Liver (tissue), 9 donors: Measurements from ENCODE around the gene RPL10A. TPM values are rescaled to one million over a fixed set of nuclear protein-coding genes. Genes with fewer than 3 reads are reported as not detected.

Experiments
- DNase-seq: peaks from one replicate; pipeline ENCODE4 v3.0.0-alpha.2; 2017; ENCODE audit warnings: low spot score
- H3K27ac ChIP-seq, 2 donors: one replicate each; pipeline ENCODE4 v1.7.0; 2013; ENCODE audit warnings: inconsistent platforms in 2 of 2, low read length in 2 of 2, control low read depth in 1 of 2, low read depth in 1 of 2, mild to moderate bottlenecking in 1 of 2
- H3K27me3 ChIP-seq, 4 donors: one replicate each; pipeline versions ENCODE4 v1.6.1 to v1.7.0; 2013; ENCODE audit warnings: low read length in 3 of 4, inconsistent platforms in 1 of 4, mild to moderate bottlenecking in 1 of 4, moderate library complexity in 1 of 4; ENCODE audit not compliant: control insufficient read depth in 4 of 4, insufficient read depth in 4 of 4
- H3K36me3 ChIP-seq, 4 donors: one replicate each; pipeline versions ENCODE4 v1.6.1 to v1.7.0; 2013; ENCODE audit warnings: low read length in 3 of 4, mild to moderate bottlenecking in 3 of 4, low read depth in 1 of 4, moderate library complexity in 1 of 4; ENCODE audit not compliant: control insufficient read depth in 4 of 4, insufficient read depth in 3 of 4
- H3K4me1 ChIP-seq, 4 donors: one replicate each; pipeline versions ENCODE4 v1.6.1 to v1.7.0; 2013; ENCODE audit warnings: low read length in 3 of 4, mild to moderate bottlenecking in 3 of 4, moderate library complexity in 1 of 4; ENCODE audit not compliant: control insufficient read depth in 4 of 4, insufficient read depth in 4 of 4
- H3K4me3 ChIP-seq, 3 donors: one replicate each; pipeline versions ENCODE4 v1.6.1 to v1.7.0; 2013; ENCODE audit warnings: low read length in 3 of 3, control low read depth in 1 of 3, low read depth in 1 of 3, mild to moderate bottlenecking in 1 of 3
- H3K9ac ChIP-seq, 2 donors: one replicate each; pipeline ENCODE4 v1.7.0; 2013; ENCODE audit warnings: low read length in 2 of 2, mild to moderate bottlenecking in 2 of 2, moderate library complexity in 2 of 2, control low read depth in 1 of 2, low read depth in 1 of 2
- H3K9me3 ChIP-seq, 4 donors: one replicate each; pipeline versions ENCODE4 v1.6.1 to v1.7.0; 2013; ENCODE audit warnings: low read length in 3 of 4; ENCODE audit not compliant: control insufficient read depth in 4 of 4
- ATF3 ChIP-seq: IDR thresholded peaks from 2 replicates; pipeline ENCODE4 v1.6.1; 2016; ENCODE audit warnings: antibody characterized with exemption
- EGR1 ChIP-seq, 2 donors: IDR thresholded peaks; 2 replicates each; pipeline ENCODE4 v1.6.1; 2016 to 2018; ENCODE audit warnings: antibody characterized with exemption in 2 of 2, low read depth in 2 of 2
- FOXA1 ChIP-seq: IDR thresholded peaks from 2 replicates; pipeline ENCODE4 v1.6.1; 2016; ENCODE audit warnings: antibody characterized with exemption
- FOXA2 ChIP-seq: IDR thresholded peaks from 2 replicates; pipeline ENCODE4 v1.6.1; 2016; ENCODE audit warnings: antibody characterized with exemption
- GABPA ChIP-seq, 2 donors: IDR thresholded peaks in 1 of 2; conservative IDR thresholded peaks in 1 of 2; 2 replicates each; pipeline ENCODE4 v1.6.1; 2016; ENCODE audit warnings: antibody characterized with exemption in 2 of 2, mild to moderate bottlenecking in 1 of 2, moderate library complexity in 1 of 2
- HNF4A ChIP-seq, 2 donors: conservative IDR thresholded peaks; 2 replicates each; pipeline ENCODE4 v1.6.1; 2016; ENCODE audit warnings: antibody characterized with exemption in 2 of 2, mild to moderate bottlenecking in 2 of 2
- HNF4G ChIP-seq: IDR thresholded peaks from 2 replicates; pipeline ENCODE4 v1.6.1; 2016; ENCODE audit warnings: antibody characterized with exemption
- JUND ChIP-seq, 2 donors: IDR thresholded peaks; 2 replicates each; pipeline ENCODE4 v1.6.1; 2016; ENCODE audit warnings: antibody characterized with exemption in 2 of 2
- MAX ChIP-seq: IDR thresholded peaks from 2 replicates; pipeline ENCODE4 v1.6.1; 2016; ENCODE audit warnings: antibody characterized with exemption
- NR2F2 ChIP-seq: IDR thresholded peaks from 2 replicates; pipeline ENCODE4 v1.6.1; 2016; ENCODE audit warnings: antibody characterized with exemption
- RAD21 ChIP-seq, 2 donors: IDR thresholded peaks; 2 replicates each; pipeline ENCODE4 v1.6.1; 2016; ENCODE audit warnings: antibody characterized with exemption in 2 of 2, mild to moderate bottlenecking in 2 of 2
- REST ChIP-seq: IDR thresholded peaks from 2 replicates; pipeline ENCODE4 v1.6.1; 2016; ENCODE audit warnings: antibody characterized with exemption, mild to moderate bottlenecking
- RXRA ChIP-seq, 2 donors: IDR thresholded peaks; 2 replicates each; pipeline ENCODE4 v1.6.1; 2017 to 2018; ENCODE audit warnings: antibody characterized with exemption in 2 of 2, mild to moderate bottlenecking in 1 of 2
- SP1 ChIP-seq: IDR thresholded peaks from 2 replicates; pipeline ENCODE4 v1.6.1; 2018; ENCODE audit warnings: antibody characterized with exemption, mild to moderate bottlenecking
- TAF1 ChIP-seq: conservative IDR thresholded peaks from 2 replicates; pipeline ENCODE4 v1.6.1; 2016; ENCODE audit warnings: antibody characterized with exemption, mild to moderate bottlenecking
- YY1 ChIP-seq: IDR thresholded peaks from 2 replicates; pipeline ENCODE4 v1.6.1; 2016; ENCODE audit warnings: antibody characterized with exemption, mild to moderate bottlenecking
- ZBTB33 ChIP-seq: IDR thresholded peaks from 2 replicates; pipeline ENCODE4 v1.6.1; 2016; ENCODE audit warnings: antibody characterized with exemption
- WGBS: extraction: QIAGEN DNeasy Blood & Tissue Kit; methylation state at CpG from one replicate; pipeline ENCODE4 v1.1.7; 2013; 5-methylcytosine and 5-hydroxymethylcytosine counted together
- polyA plus RNA-seq, 2 donors: library from polyadenylated mRNA; stranded (reverse) in 1 of 2; unstranded in 1 of 2; fragments of 200-250 nt in 1 of 2; fragments of >200 nt in 1 of 2; fragmentation: Nextera tagmentation in 1 of 2; extraction: Ambion mirVana in 1 of 2; gene quantifications; one replicate each; pipeline versions ENCODE4 v1.2.1 to v1.2.3, GENCODE V29; 2013 to 2015
- total RNA-seq, 2 donors: library from RNA; depleted of rRNA; stranded (reverse); fragments of >200 nt; gene quantifications; one replicate each; pipeline ENCODE4 v1.2.3, GENCODE V29; 2014
- TF ChIP-seq, protein P1 (sequence below): fragments of 150-350 bp; IDR thresholded peaks from 2 replicates; pipeline ENCODE4 v1.5.1; 2017; ENCODE audit warnings: improper control_type of control experiment, low read depth, low read length; ENCODE audit not compliant: missing input control
- donor health status: healthy.
- donor health status: healthy.
- donor health status: healthy.
- donor health status: healthy.
- donor health status: healthy.

Gene RPL10A
- total and polyA plus RNA-seq, 4 donors = 213 to 1,235 (median 528) TPM

DNA sequence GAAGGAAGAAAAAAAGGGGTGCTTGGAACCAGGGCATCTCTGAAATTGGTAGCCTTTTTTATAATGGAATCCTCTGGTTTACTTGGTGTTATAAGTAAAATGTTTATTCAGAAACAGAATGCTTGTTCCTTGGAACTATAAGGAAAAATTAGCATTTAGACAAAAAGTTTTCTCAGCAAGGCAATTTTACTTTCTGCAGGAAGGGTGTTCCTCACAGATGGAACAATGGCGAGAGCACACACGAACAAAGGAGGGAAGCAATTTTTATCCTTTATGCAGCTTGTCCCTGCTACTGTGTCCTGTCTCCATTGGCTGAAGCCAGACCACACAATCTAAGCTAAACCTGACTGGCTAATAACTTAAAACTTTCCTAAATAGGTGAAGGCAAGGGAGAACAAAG lies 38.7 kb upstream of the RPL10A start:
- TF ChIP-seq HNF4A (conservative IDR thresholded peaks at IDR 0.05) (no peak), ZBTB33 (no peak), JUND (IDR thresholded peaks at IDR 0.05) (no peak), NR2F2 (no peak), MAX (no peak), ATF3 (no peak), FOXA1 (no peak), RXRA (IDR thresholded peaks at IDR 0.05) (no peak), YY1 (no peak), REST (no peak), EGR1 (IDR thresholded peaks at IDR 0.05; ENCODE audit: low read depth in 2 of 2) (no peak), TAF1 (no peak), GABPA (IDR thresholded peaks at IDR 0.05 in 1 of 2, conservative IDR thresholded peaks at IDR 0.05 in 1 of 2) (no peak), HNF4G (no peak), FOXA2 (no peak), RAD21 (IDR thresholded peaks at IDR 0.05) (no peak), SP1 (no peak)
- TF ChIP-seq, protein P1, sequence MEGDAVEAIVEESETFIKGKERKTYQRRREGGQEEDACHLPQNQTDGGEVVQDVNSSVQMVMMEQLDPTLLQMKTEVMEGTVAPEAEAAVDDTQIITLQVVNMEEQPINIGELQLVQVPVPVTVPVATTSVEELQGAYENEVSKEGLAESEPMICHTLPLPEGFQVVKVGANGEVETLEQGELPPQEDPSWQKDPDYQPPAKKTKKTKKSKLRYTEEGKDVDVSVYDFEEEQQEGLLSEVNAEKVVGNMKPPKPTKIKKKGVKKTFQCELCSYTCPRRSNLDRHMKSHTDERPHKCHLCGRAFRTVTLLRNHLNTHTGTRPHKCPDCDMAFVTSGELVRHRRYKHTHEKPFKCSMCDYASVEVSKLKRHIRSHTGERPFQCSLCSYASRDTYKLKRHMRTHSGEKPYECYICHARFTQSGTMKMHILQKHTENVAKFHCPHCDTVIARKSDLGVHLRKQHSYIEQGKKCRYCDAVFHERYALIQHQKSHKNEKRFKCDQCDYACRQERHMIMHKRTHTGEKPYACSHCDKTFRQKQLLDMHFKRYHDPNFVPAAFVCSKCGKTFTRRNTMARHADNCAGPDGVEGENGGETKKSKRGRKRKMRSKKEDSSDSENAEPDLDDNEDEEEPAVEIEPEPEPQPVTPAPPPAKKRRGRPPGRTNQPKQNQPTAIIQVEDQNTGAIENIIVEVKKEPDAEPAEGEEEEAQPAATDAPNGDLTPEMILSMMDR = no peak
- H3K36me3 ChIP-seq = peaks cover 0 to 7% (median 4%) of the 10 kb centered on the region in 4 donors
- no peak overlapping the region for H3K4me3 ChIP-seq
- no peak for DNase-seq
- H3K27me3 ChIP-seq = no peaks in the 10 kb centered on the region
- H3K27ac ChIP-seq = no peak overlapping the region
- peaks cover 5 to 22% (median 14%) of the 10 kb centered on the region in 4 donors for H3K4me1 ChIP-seq
- no peak overlapping the region for H3K9ac ChIP-seq
- 96% methylated on average over 2 of the region's 2 CpGs for WGBS
- peaks cover 0 to 2% (median 0%) of the 10 kb centered on the region in 4 donors for H3K9me3 ChIP-seq
